Measurements from ENCODE around the gene CTTNBP2.

Gene CTTNBP2

DNA sequence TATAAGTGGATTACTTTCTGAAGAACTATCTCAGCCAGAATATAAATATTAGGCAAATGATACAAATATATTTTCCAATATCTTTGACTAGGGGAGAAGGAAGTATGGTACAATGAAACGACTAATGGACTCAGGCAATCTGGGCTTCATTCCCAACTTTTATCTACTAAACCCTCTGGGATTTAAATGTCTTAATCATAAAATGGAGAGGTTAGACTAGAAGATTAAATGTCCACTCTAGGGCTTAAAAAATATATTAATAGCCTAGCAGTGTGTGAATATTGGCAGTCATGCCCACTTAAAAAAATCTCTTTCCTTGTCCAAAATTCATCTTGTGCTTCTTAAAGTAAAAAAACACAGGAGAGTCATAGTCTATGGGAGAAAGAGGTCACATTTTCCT is 98.3 kb downstream of the CTTNBP2 start:
- no peaks in the 10 kb centered on the region for H3K36me3 ChIP-seq (ENCODE audit: low read length)
- H3K4me2 ChIP-seq (ENCODE audit: low read depth, low read length, poor library complexity, severe bottlenecking) = no peak overlapping the region
- no peaks in the 10 kb centered on the region for H3F3A ChIP-seq (ENCODE audit: insufficient read depth)
- H3K4me3 ChIP-seq (ENCODE audit: insufficient read depth, low read length, poor library complexity, severe bottlenecking) = no peak overlapping the region
- TF ChIP-seq, protein P1, sequence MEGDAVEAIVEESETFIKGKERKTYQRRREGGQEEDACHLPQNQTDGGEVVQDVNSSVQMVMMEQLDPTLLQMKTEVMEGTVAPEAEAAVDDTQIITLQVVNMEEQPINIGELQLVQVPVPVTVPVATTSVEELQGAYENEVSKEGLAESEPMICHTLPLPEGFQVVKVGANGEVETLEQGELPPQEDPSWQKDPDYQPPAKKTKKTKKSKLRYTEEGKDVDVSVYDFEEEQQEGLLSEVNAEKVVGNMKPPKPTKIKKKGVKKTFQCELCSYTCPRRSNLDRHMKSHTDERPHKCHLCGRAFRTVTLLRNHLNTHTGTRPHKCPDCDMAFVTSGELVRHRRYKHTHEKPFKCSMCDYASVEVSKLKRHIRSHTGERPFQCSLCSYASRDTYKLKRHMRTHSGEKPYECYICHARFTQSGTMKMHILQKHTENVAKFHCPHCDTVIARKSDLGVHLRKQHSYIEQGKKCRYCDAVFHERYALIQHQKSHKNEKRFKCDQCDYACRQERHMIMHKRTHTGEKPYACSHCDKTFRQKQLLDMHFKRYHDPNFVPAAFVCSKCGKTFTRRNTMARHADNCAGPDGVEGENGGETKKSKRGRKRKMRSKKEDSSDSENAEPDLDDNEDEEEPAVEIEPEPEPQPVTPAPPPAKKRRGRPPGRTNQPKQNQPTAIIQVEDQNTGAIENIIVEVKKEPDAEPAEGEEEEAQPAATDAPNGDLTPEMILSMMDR (IDR thresholded peaks at IDR 0.05; ENCODE audit: insufficient read depth, low read length, poor library complexity, severe bottlenecking) = no peak
- no peak for TF ChIP-seq EZH2phosphoT487 (conservative IDR thresholded peaks at IDR 0.05; ENCODE audit: low read length)
- no peaks in the 10 kb centered on the region for H3K27me3 ChIP-seq (ENCODE audit: low read length)
- H3K9ac ChIP-seq (ENCODE audit: low read length) = no peak overlapping the region
- H3K79me2 ChIP-seq (ENCODE audit: insufficient read depth, low read length) = no peaks in the 10 kb centered on the region
- no peaks in the 10 kb centered on the region for H3K9me3 ChIP-seq (ENCODE audit: insufficient read depth, low read length)
- no peaks in the 10 kb centered on the region for H4K20me1 ChIP-seq (ENCODE audit: low read depth, low read length)
- no peak overlapping the region for H2AFZ ChIP-seq (ENCODE audit: low read depth, low read length, severe bottlenecking)
- no peak overlapping the region for H3K27ac ChIP-seq (ENCODE audit: low read depth, low read length)
- H3K9me2 ChIP-seq (replicated peaks; ENCODE audit: insufficient read depth, low read length) = no peaks in the 10 kb centered on the region

DNA sequence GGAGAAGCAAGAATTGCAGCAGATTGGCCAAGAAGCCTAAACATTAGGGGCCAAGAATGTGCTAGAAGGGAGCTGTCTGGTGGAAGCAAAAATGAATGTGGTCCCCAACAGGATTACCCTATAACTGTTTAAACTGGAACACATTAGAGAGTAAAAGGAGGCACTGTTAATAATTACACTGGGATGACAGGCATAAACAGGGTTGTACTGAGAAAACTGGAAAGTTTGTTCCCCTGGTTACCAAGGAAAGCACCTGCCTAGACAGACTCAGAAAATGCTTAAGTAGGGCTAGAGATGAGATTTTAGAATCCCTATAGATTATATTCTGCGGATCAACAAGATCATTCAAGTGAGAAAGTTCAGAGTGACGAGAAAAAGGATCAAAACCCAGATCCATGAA is 100.8 kb downstream of the CTTNBP2 start:
- H3K9ac ChIP-seq (ENCODE audit: low read length) = no peak overlapping the region
- no peak overlapping the region for H2AFZ ChIP-seq (ENCODE audit: low read depth, low read length, severe bottlenecking)
- no peak overlapping the region for H3K4me3 ChIP-seq (ENCODE audit: insufficient read depth, low read length, poor library complexity, severe bottlenecking)
- no peaks in the 10 kb centered on the region for H3K79me2 ChIP-seq (ENCODE audit: insufficient read depth, low read length)
- H3K9me2 ChIP-seq (replicated peaks; ENCODE audit: insufficient read depth, low read length) = no peaks in the 10 kb centered on the region
- no peak overlapping the region for H3K4me2 ChIP-seq (ENCODE audit: low read depth, low read length, poor library complexity, severe bottlenecking)
- no peak overlapping the region for H3K27ac ChIP-seq (ENCODE audit: low read depth, low read length)
- no peaks in the 10 kb centered on the region for H3K36me3 ChIP-seq (ENCODE audit: low read length)
- no peak for TF ChIP-seq EZH2phosphoT487 (conservative IDR thresholded peaks at IDR 0.05; ENCODE audit: low read length)
- TF ChIP-seq, protein P1 (IDR thresholded peaks at IDR 0.05; ENCODE audit: insufficient read depth, low read length, poor library complexity, severe bottlenecking) = no peak
- H3K9me3 ChIP-seq (ENCODE audit: insufficient read depth, low read length) = no peaks in the 10 kb centered on the region
- H4K20me1 ChIP-seq (ENCODE audit: low read depth, low read length) = no peaks in the 10 kb centered on the region
- H3K27me3 ChIP-seq (ENCODE audit: low read length) = no peaks in the 10 kb centered on the region
- no peaks in the 10 kb centered on the region for H3F3A ChIP-seq (ENCODE audit: insufficient read depth)

DNA sequence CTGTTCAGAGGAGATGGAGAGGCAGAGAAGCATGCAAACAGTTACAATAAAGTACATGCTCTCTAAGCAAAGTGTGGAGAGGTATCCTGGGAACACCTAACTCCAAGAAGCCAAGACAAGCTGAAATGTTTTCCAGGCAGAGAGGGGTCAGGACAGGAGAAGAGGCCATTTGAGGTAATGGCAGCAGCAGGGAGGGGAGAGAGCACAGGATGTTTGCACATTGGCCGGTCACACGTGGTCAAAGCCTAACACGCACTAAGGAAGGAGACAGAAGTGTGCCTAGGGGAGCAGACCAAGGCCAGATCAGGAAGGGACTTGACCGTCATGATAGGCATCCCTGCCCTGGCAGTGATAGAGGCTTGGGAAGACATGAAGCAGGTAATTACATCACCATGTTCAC is 101.5 kb downstream of the CTTNBP2 start:
- TF ChIP-seq EZH2phosphoT487 (conservative IDR thresholded peaks at IDR 0.05; ENCODE audit: low read length) = no peak
- TF ChIP-seq, protein P1 (IDR thresholded peaks at IDR 0.05; ENCODE audit: insufficient read depth, low read length, poor library complexity, severe bottlenecking) = no peak
- no peaks in the 10 kb centered on the region for H3K36me3 ChIP-seq (ENCODE audit: low read length)
- no peaks in the 10 kb centered on the region for H3K9me2 ChIP-seq (replicated peaks; ENCODE audit: insufficient read depth, low read length)
- no peak overlapping the region for H3K27ac ChIP-seq (ENCODE audit: low read depth, low read length)
- H3F3A ChIP-seq (ENCODE audit: insufficient read depth) = no peaks in the 10 kb centered on the region
- H2AFZ ChIP-seq (ENCODE audit: low read depth, low read length, severe bottlenecking) = no peak overlapping the region
- H3K9me3 ChIP-seq (ENCODE audit: insufficient read depth, low read length) = no peaks in the 10 kb centered on the region
- H3K4me2 ChIP-seq (ENCODE audit: low read depth, low read length, poor library complexity, severe bottlenecking) = no peak overlapping the region
- no peak overlapping the region for H3K4me3 ChIP-seq (ENCODE audit: insufficient read depth, low read length, poor library complexity, severe bottlenecking)
- H3K27me3 ChIP-seq (ENCODE audit: low read length) = no peaks in the 10 kb centered on the region
- H3K79me2 ChIP-seq (ENCODE audit: insufficient read depth, low read length) = no peaks in the 10 kb centered on the region
- no peak overlapping the region for H3K9ac ChIP-seq (ENCODE audit: low read length)
- no peaks in the 10 kb centered on the region for H4K20me1 ChIP-seq (ENCODE audit: low read depth, low read length)
